B cell (primary cell): Measurements from ENCODE around the gene DKC1. TPM values are rescaled to one million over a fixed set of nuclear protein-coding genes. Genes with fewer than 3 reads are reported as not detected.
A peak's percentile ranks its signal among the peaks of the same experiment; 100 is the strongest.

Experiments used
- ATAC-seq: fragments of 200-7000 bp; cut with Tn5 transposase; one replicate; pipeline ENCODE4 v1.10.0; 2021; ENCODE audit warnings: low read depth, mild to moderate bottlenecking, moderate number of reproducible peaks, moderate library complexity
- CTCF ChIA-PET: fragments of 350-600 bp; sonication (Branson Sonifier 250); formaldehyde crosslinking; loops from one replicate; lab custom pipeline; 2021; ENCODE audit warnings: antibody characterized with exemption, inconsistent platforms; lab: Charles Lee
- POLR2A ChIA-PET: fragments of 350-600 bp; sonication (Branson Sonifier 250); formaldehyde crosslinking; loops from one replicate; lab custom pipeline; 2021; ENCODE audit warnings: antibody characterized with exemption; lab: Charles Lee
- DNase-seq: peaks from one replicate; pipeline ENCODE4 v3.0.0; 2013
- H2AFZ ChIP-seq: 2 replicates; pipeline ENCODE4 v1.6.1; 2012; ENCODE audit warnings: mild to moderate bottlenecking, low read depth, low read length; ENCODE audit not compliant: insufficient read depth, poor library complexity, severe bottlenecking
- H3K27ac ChIP-seq, 2 donors: 1 replicate in 1 of 2; 2 replicates in 1 of 2; pipeline ENCODE4 v1.5.1; 2012 to 2013; ENCODE audit warnings: low read length in 2 of 2, mild to moderate bottlenecking in 2 of 2, moderate library complexity in 1 of 2
- H3K27me3 ChIP-seq, 4 experiments: fragments of 200-600 bp in 1 of 4; sonication (generic) in 1 of 4; replicated peaks in 1 of 4; 1 replicate in 2 of 4; 2 replicates in 2 of 4; pipeline versions ENCODE4 v1.6.1 to v1.7.0; 2013 to 2016; ENCODE audit warnings: low read length in 3 of 4, mild to moderate bottlenecking in 2 of 4, mixed read lengths in 1 of 4, moderate library complexity in 1 of 4; ENCODE audit not compliant: insufficient read depth in 4 of 4, control insufficient read depth in 3 of 4; ENCODE audit errors: control extremely low read depth in 1 of 4
- H3K36me3 ChIP-seq, 2 experiments: replicated peaks in 1 of 2; 1 replicate in 1 of 2; 2 replicates in 1 of 2; pipeline versions ENCODE4 v1.6.1 to v1.7.1; 2013; ENCODE audit warnings: low read length in 1 of 2; ENCODE audit not compliant: insufficient read depth in 2 of 2, control insufficient read depth in 1 of 2; ENCODE audit errors: control extremely low read depth in 1 of 2, extremely low read depth in 1 of 2
- H3K4me1 ChIP-seq, 2 donors: fragments of 200-600 bp in 1 of 2; sonication (generic) in 1 of 2; 1 replicate in 1 of 2; 2 replicates in 1 of 2; pipeline versions ENCODE4 v1.5.1 to v1.6.1; 2013 to 2017; ENCODE audit warnings: low read length in 2 of 2; ENCODE audit not compliant: control insufficient read depth in 2 of 2, insufficient read depth in 2 of 2
- H3K4me2 ChIP-seq: replicated peaks from 2 replicates; pipeline ENCODE3; 2012; ENCODE audit warnings: mild to moderate bottlenecking, low read depth, low read length; ENCODE audit not compliant: poor library complexity, severe bottlenecking
- H3K4me3 ChIP-seq, 5 experiments: fragments of 200-600 bp in 1 of 5; sonication (generic) in 1 of 5; 1 replicate in 3 of 5; 2 replicates in 2 of 5; pipeline versions ENCODE4 v1.5.1 to v1.7.0; 2011 to 2016; ENCODE audit warnings: low read length in 4 of 5, mild to moderate bottlenecking in 4 of 5, low read depth in 2 of 5, control low read depth in 1 of 5, moderate library complexity in 1 of 5; ENCODE audit not compliant: insufficient read depth in 1 of 5; ENCODE audit errors: control extremely low read depth in 1 of 5, extremely low read depth in 1 of 5
- H3K79me2 ChIP-seq: fragments of 200-600 bp; sonication (generic); one replicate; pipeline ENCODE4 v1.6.0; 2016; ENCODE audit warnings: low read length; ENCODE audit not compliant: control insufficient read depth, insufficient read depth
- H3K9ac ChIP-seq: fragments of 200-600 bp; sonication (generic); 2 replicates; pipeline ENCODE4 v1.6.1; 2017; ENCODE audit warnings: mild to moderate bottlenecking, low read length, moderate library complexity
- H3K9me3 ChIP-seq, 3 donors: one replicate each; pipeline versions ENCODE4 v1.6.1 to v1.7.1; 2013; ENCODE audit warnings: low read length in 2 of 3; ENCODE audit not compliant: control insufficient read depth in 2 of 3, insufficient read depth in 1 of 3; ENCODE audit errors: control extremely low read depth in 1 of 3
- H4K20me1 ChIP-seq: 2 replicates; pipeline ENCODE4 v1.6.0; 2012; ENCODE audit warnings: mild to moderate bottlenecking, low read length; ENCODE audit not compliant: insufficient read depth, control insufficient read depth, poor library complexity, severe bottlenecking
- H3K27ac Mint-ChIP-seq: one replicate; pipeline ENCODE4 v1.8.0; 2021; ENCODE audit warnings: mixed read lengths
- H3K27me3 Mint-ChIP-seq: one replicate; pipeline ENCODE4 v1.8.0; 2021; ENCODE audit warnings: mixed read lengths
- H3K4me1 Mint-ChIP-seq: one replicate; pipeline ENCODE4 v1.8.0; 2021; ENCODE audit warnings: mixed read lengths
- H3K4me3 Mint-ChIP-seq: one replicate; pipeline ENCODE4 v1.8.0; 2021; ENCODE audit warnings: mixed read lengths
- H3K9me3 Mint-ChIP-seq: one replicate; pipeline ENCODE4 v1.8.0; 2022; ENCODE audit warnings: mixed read lengths; ENCODE audit not compliant: insufficient read depth
- CTCF ChIP-seq: fragments of 200-600 bp; IDR thresholded peaks from one replicate; pipeline ENCODE4 v1.8.0; 2022; ENCODE audit warnings: antibody characterized with exemption, mild to moderate bottlenecking
- EZH2 ChIP-seq: IDR thresholded peaks from 2 replicates; pipeline ENCODE4 v1.6.1; 2012; ENCODE audit warnings: borderline replicate concordance, low read depth, mild to moderate bottlenecking, moderate library complexity, low read length; ENCODE audit not compliant: insufficient read depth, poor library complexity, severe bottlenecking
- WGBS: methylation state at CpG from one replicate; pipeline ENCODE4 v1.1.5; 2013; ENCODE audit warnings: missing lambda C conversion rate; ENCODE audit not compliant: insufficient coverage; 5-methylcytosine and 5-hydroxymethylcytosine counted together
- intact Hi-C: fragments of 100-400 bp; cut with micrococcal nuclease; formaldehyde crosslinking; loops from one replicate; pipeline ENCODE4 v1.10.0; 2022
- polyA plus RNA-seq: library from polyadenylated mRNA; depleted of rRNA; stranded (reverse); fragments of >200 nt; gene quantifications from 2 replicates; pipeline ENCODE4 v1.2.3, GENCODE V29; 2012
- total RNA-seq, 2 donors: library from RNA; stranded (reverse); fragments of 120-200 nt in 1 of 2; gene quantifications; 1 replicate in 1 of 2; 2 replicates in 1 of 2; pipeline versions ENCODE4 v1.2.3 to v1.2.4, GENCODE V29; 2013 to 2022

Gene DKC1
- total and polyA plus RNA-seq, 2 donors (not counting 1 experiment from before 2014, with no cell fraction given): 18.8 to 73.5 TPM

- Histone ChIP-seq H4K20me1 (no peaks in the 10 kb centered on the region), H3K4me1 (peaks cover 30 to 32% of the 10 kb centered on the region in 2 donors), H3K27ac (no peak overlapping the region), H2AFZ (no peak overlapping the region), H3K36me3 (no peaks in the 10 kb centered on the region), H3K9me3 (no peaks in the 10 kb centered on the region), H3K4me2 (peak overlapping the region; percentile 56), H3K4me3 (no peak overlapping the region), H3K9ac (no peak overlapping the region), H3K79me2 (peaks cover 13% of the 10 kb centered on the region), H3K27me3 (no peaks in the 10 kb centered on the region)
- POLR2A ChIA-PET: no interaction called here
- Mint-ChIP-seq H3K4me1 (peaks cover 39% of the 10 kb centered on the region), H3K27me3 (no peaks in the 10 kb centered on the region), H3K27ac (no peak overlapping the region), H3K4me3 (no peak overlapping the region), H3K9me3 (no peaks in the 10 kb centered on the region)
- TF ChIP-seq CTCF (no peak), EZH2 (no peak)
- CTCF ChIA-PET: interaction anchor here (4.8 kb wide), 1 partner anchor 30 kb away, joined by 44 read pairs; the partner anchor contains the start of gene GAB3
- intact Hi-C loops: no loop called here
- no peak for DNase-seq
- no peak for ATAC-seq
- WGBS: no CpG with 5 or more reads among the region's 4 CpGs
These were observed 42.6 kb upstream of the DKC1 start for GRCh38 chrX:154720067-154720466.

GRCh38 chrX:154721155-154721554 is 41.5 kb upstream of the DKC1 start:
- H3K4me1 Mint-ChIP-seq: peaks cover 49% of the 10 kb centered on the region
- no peaks in the 10 kb centered on the region for H3K36me3 ChIP-seq
- no peak overlapping the region for H3K9ac ChIP-seq
- intact Hi-C loops: no loop called here
- whole genome bisulfite sequencing: no CpG with 5 or more reads among the region's 3 CpGs
- no peak overlapping the region for H3K4me2 ChIP-seq
- DNase-seq: no peak
- ChIA-PET POLR2A (no interaction called here), CTCF (no interaction called here)
- ATAC-seq: no peak
- H3K27ac ChIP-seq: no peak overlapping the region
- no peak overlapping the region for H2AFZ ChIP-seq
- no peak overlapping the region for H3K27ac Mint-ChIP-seq
- no peaks in the 10 kb centered on the region for H3K9me3 ChIP-seq
- H3K9me3 Mint-ChIP-seq: no peaks in the 10 kb centered on the region
- TF ChIP-seq CTCF: no peak
- TF ChIP-seq EZH2: no peak
- H3K4me1 ChIP-seq: peaks cover 30 to 39% of the 10 kb centered on the region in 2 donors
- H3K27me3 Mint-ChIP-seq: no peaks in the 10 kb centered on the region
- no peak overlapping the region for H3K4me3 Mint-ChIP-seq
- no peak overlapping the region for H3K4me3 ChIP-seq
- H3K79me2 ChIP-seq: peaks cover 22% of the 10 kb centered on the region
- no peaks in the 10 kb centered on the region for H3K27me3 ChIP-seq
- H4K20me1 ChIP-seq: no peaks in the 10 kb centered on the region
